GM19099 (cell line): ENCODE measurements around the gene NGEF.

ENCODE experiments used
- POLR2A ChIP-seq: IDR thresholded peaks from 3 replicates; pipeline ENCODE4 v1.6.1; 2011; ENCODE audit warnings: low read depth; ENCODE audit not compliant: insufficient read length; ENCODE audit errors: extremely low read depth

NGEF gene

DNA sequence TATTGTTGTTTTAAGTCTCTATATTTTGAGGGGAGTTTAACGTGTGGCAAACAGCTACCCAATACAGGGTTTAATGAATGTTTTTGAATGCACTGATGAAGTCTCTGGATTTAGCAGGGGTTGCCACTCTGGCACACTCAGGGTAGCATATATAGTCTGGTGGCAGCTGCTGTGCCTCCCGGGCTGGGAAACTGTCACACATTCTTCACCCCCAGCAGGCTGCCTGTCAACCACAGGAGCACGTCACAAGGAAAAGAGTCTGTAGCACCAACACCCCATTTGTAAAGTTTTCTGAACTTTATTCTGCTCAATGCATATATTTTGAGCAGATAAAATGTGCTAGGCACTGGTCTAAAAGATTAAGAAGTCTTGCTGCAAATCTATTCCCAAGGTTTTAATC is 39.3 kb downstream of the NGEF start:
- TF ChIP-seq POLR2A, result no peak

GRCh38 chr2:232973011-232973735 is 39.9 kb downstream of the NGEF start:
- no peak for TF ChIP-seq POLR2A

DNA sequence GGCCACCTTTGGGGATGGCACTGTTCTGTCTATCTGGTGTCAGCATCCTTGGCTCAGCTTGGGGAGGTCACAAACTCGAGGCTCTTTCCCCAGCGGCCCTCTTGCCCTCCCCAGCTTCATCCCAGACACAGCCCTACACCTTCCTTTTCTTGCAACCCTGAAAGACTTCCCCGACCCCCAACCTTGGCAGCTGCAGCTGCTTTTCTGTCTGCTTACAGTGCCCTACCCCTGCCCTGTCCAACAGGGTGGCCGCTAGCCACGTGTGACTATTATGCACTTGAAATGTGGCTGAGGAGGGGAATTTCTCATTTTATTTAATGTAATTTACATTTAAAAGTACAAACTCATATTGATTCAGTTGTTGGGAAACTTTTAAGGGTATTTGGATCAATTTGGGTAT is 41.3 kb downstream of the NGEF start:
- TF ChIP-seq POLR2A, result no peak

DNA sequence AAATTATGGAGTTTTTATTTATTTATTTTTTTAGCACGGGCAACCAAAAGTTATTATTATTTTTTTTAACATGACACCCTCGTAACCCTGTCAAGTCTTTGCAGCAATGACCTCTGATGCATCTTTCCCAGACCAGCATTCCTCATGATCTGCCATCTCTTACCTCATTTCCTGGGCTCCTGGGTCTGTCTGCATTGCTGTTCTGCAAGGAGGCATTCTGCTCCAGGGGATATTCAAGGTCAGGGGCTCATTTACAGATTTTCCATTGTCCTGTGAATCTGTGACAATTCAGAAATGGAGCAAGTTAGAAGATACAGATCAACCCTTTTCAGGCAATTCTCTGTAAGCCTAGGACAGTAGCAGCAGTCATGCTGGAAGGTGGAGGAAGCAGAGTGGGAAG is 43.0 kb downstream of the NGEF start:
- no peak for TF ChIP-seq POLR2A

- no peak for TF ChIP-seq POLR2A
Measured at GRCh38 chr2:232967474-232967873, 45.6 kb downstream of the NGEF start.

DNA sequence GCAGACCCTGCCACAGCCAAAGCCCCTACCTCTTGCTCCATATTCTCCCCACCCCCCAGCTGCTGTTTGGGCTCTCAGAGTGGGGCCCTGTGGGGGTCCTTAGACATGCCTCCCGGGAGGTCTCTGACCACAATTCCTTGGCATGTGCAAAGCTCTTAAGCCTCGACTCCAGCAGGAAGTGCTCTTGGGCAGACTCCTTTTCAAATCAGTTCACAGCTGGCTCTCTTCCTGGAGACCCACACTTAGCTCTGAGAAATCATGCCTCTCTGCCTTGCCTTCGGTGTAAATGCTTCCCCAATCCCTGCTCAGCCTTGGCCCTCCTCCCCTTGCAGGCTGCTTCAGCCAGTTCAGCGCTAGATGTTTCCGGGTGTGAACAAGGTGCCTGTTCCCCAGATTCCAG is 46.9 kb downstream of the NGEF start:
- TF ChIP-seq POLR2A, result no peak

- TF ChIP-seq POLR2A, result no peak
Measured at GRCh38 chr2:232963913-232964312, 49.1 kb downstream of the NGEF start.

- no peak for TF ChIP-seq POLR2A
Measured at GRCh38 chr2:232960862-232961261, 52.2 kb downstream of the NGEF start.

DNA sequence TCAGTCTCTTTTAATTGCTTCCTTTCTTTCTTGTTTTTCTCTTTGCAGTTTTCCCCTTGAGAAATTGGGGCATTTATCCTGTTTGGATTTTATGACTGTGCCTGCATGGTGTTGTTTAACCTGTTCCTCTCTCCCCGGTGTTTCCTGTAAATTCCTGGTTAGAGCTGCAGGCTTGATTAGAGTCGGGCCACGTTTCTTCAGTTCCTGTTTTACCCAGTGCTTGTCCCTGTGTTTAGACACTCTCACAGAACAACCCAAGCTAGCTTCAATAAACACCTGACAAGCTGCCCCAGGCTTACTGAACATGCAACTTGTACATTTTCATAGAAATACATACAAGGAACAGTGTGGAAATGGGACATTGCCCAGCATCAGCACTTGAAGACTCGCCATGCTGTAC is 53.9 kb downstream of the NGEF start:
- TF ChIP-seq POLR2A, result no peak

DNA sequence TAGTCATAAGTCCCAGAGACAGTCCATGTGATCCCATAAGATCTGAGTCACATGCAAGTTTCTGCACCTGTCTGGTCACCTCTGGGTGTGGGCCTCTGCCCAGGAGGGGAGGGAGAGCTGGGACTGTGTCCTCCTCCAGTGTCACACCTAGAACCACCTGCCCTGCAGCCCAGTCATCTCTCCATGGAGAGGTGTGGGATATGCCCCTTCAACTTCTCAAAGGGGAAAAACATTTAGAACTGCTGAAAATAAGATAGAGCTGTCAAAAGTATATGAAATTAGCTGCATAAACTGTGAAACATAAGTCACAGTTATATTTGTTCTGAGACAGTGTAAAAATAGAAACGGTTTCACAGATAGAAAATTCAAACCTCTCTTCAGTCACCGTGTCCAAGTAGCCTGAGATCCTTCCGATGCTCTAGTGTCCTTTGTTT is 55.4 kb downstream of the NGEF start:
- TF ChIP-seq POLR2A, result no peak

- no peak for TF ChIP-seq POLR2A
Measured at GRCh38 chr2:232955856-232956255, 57.2 kb downstream of the NGEF start.

DNA sequence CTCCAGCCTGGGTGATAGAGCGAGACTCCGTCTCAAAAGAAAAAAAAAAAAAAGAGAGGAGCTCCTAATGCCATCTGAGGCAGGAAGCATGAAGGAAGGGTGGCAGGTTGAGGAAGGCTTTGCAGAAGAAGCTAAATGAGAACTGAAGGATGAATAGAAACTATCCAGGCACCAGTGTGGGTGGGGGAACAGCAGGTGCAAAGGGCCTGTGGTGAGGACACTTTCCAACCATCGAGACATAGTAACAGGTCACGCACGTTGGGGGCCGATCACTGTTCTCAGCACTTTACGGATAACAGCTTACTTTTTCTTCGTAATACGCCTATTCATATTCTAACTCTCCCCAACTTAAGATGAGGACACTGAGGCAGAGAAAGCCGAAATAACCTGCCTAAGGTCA is 58.4 kb downstream of the NGEF start:
- no peak for TF ChIP-seq POLR2A

- no peak for TF ChIP-seq POLR2A
Measured at GRCh38 chr2:232951891-232952290, 61.2 kb downstream of the NGEF start.

- no peak for TF ChIP-seq POLR2A
Measured at GRCh38 chr2:232951181-232951580, 61.9 kb downstream of the NGEF start.

DNA sequence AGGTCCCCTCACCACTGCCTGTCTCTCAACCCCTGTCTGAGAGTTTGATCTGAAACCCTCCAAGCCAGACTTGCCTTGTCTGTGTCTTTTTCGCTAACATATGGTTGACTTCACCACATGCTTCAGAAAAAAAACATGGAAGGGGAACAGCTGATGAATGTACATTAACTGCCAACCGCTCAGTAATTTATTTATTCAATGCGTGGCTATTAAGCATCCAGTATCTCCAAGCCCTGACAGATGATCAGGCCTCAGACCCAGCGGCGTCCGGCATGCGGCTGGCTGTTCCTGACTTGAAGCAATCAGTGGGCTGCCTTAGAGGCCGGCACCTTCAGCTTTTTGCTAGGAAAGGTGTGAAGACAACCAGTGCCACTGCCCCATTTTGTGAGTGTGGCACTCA is 62.3 kb downstream of the NGEF start:
- no peak for TF ChIP-seq POLR2A

GRCh38 chr2:232949016-232949415 is 64.0 kb downstream of the NGEF start:
- no peak for TF ChIP-seq POLR2A

DNA sequence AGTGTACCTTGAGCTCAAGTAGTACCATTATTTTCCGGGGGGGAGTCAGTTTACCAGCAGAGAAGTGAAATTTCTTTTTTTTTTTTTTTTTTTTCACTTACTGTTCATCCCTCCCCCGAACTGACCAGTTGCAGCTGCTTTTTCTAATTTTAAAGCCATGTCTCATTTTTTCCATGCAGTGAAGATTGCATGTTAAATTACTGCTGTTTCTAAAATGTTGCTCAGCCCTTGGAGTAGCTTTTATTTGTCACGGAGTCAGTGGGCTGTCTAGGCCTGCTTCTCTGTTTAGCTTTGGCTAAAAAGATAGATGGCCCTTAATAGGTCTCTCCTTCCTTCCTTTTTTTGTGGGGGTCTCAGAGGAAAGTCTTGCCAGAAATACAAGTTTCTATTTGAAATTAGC is 70.2 kb downstream of the NGEF start:
- TF ChIP-seq POLR2A, result no peak
